Activated CD4-positive, alpha-beta T cell treated with anti-CD3 and anti-CD28 coated beads, Interleukin-2, amount 50 U/mL, for 4 hours (primary cell): ENCODE measurements around the gene SNX9.
A peak's percentile ranks its signal among the peaks of the same experiment; 100 is the strongest.
"Not testable (repeated sequence)": the region's sequence is repeated elsewhere in the genome, so short reads cannot be mapped to it uniquely, and the experiment has no call there.

Experiments used
- DNase-seq, 2 experiments: peaks; one replicate each; pipeline ENCODE4 v3.0.0-alpha.2; 2020

The SNX9 gene

GRCh38 chr6:157823001-157823527 is at the start of gene SNX9:
Gene SNX9 (plus strand): TSS chr6:157823246. CDS start chr6:157823435, 189 bp downstream.
- peak; percentile 41 to 53 for DNase-seq

GRCh38 chr6:157773248-157773773 is 49.7 kb upstream of the SNX9 start:
- DNase-seq = no peak

GRCh38 chr6:157774153-157775135 is 48.6 kb upstream of the SNX9 start:
- no peak for DNase-seq

- no peak for DNase-seq
These were observed 47.7 kb upstream of the SNX9 start for GRCh38 chr6:157775376-157775775.

GRCh38 chr6:157777344-157777743 is 45.7 kb upstream of the SNX9 start:
- DNase-seq = no peak

- no peak for DNase-seq
These were observed 44.3 kb upstream of the SNX9 start for GRCh38 chr6:157778719-157779118.

- no peak for DNase-seq
These were observed 43.1 kb upstream of the SNX9 start for GRCh38 chr6:157779705-157780604.

- DNase-seq = no peak
These were observed 37.4 kb upstream of the SNX9 start for GRCh38 chr6:157785636-157786035.

GRCh38 chr6:157786221-157786620 is 36.8 kb upstream of the SNX9 start:
- DNase-seq = no peak

- DNase-seq = no peak
These were observed 36.0 kb upstream of the SNX9 start for GRCh38 chr6:157787080-157787479.

- no peak for DNase-seq
These were observed 34.9 kb upstream of the SNX9 start for GRCh38 chr6:157788180-157788579.

- DNase-seq = no peak
These were observed 33.7 kb upstream of the SNX9 start for GRCh38 chr6:157789297-157789696.

GRCh38 chr6:157789861-157790260 is 33.2 kb upstream of the SNX9 start:
- DNase-seq = no peak

- DNase-seq = no peak
These were observed 32.4 kb upstream of the SNX9 start for GRCh38 chr6:157790548-157791160.

- DNase-seq = no peak
These were observed 31.6 kb upstream of the SNX9 start for GRCh38 chr6:157791450-157791849.

GRCh38 chr6:157792671-157793070 is 30.4 kb upstream of the SNX9 start:
- DNase-seq = no peak

- DNase-seq = peak in 1 of 2 experiments; percentile 5
These were observed 29.0 kb upstream of the SNX9 start for GRCh38 chr6:157794012-157794411.

GRCh38 chr6:157795841-157796240 is 27.2 kb upstream of the SNX9 start:
- DNase-seq = no peak

- DNase-seq = no peak
These were observed 24.2 kb upstream of the SNX9 start for GRCh38 chr6:157798851-157799250.

GRCh38 chr6:157799561-157799960 is 23.5 kb upstream of the SNX9 start:
- DNase-seq = not testable (repeated sequence)

- DNase-seq = peak in 1 of 2 experiments; percentile 12
These were observed 22.4 kb upstream of the SNX9 start for GRCh38 chr6:157800420-157801237.
